HS-5 (cell line): ENCODE data around the gene ALG3.

ENCODE experiments used
- DNase-seq: peaks from one replicate; pipeline ENCODE4 v3.0.0-alpha.2; 2012; ENCODE audit warnings: low read depth

The ALG3 gene

GRCh38 chr3:184192889-184193288 is 55.9 kb downstream of the ALG3 start:
- DNase-seq = no peak
